Vagina (tissue), 2 donors: ENCODE measurements around the gene ABHD8. TPM values are rescaled to one million over a fixed set of nuclear protein-coding genes. Genes with fewer than 3 reads are reported as not detected.

Source experiments
- DNase-seq, 2 donors: peaks; one replicate each; pipeline ENCODE4 v3.0.0-alpha.2; 2017; ENCODE audit errors: extremely low spot score in 2 of 2
- H3K27ac ChIP-seq: fragments of 200-600 bp; sonication (generic); one replicate; pipeline ENCODE4 v1.5.1; 2019
- H3K27me3 ChIP-seq: fragments of 200-600 bp; sonication (generic); one replicate; pipeline ENCODE4 v1.5.1; 2019
- H3K36me3 ChIP-seq, 2 donors: fragments of 200-600 bp; sonication (generic); one replicate each; pipeline ENCODE4 v1.5.1; 2017 to 2019
- H3K4me1 ChIP-seq: fragments of 200-600 bp; sonication (generic); one replicate; pipeline ENCODE4 v1.5.1; 2019
- H3K4me3 ChIP-seq, 2 donors: fragments of 200-600 bp; sonication (generic); 1 replicate in 1 of 2; 2 replicates in 1 of 2; pipeline ENCODE4 v1.5.1; 2016 to 2019
- H3K9me3 ChIP-seq: fragments of 200-600 bp; sonication (generic); one replicate; pipeline ENCODE4 v1.5.1; 2019
- CTCF ChIP-seq, 3 experiments: fragments of 450-650 bp in 2 of 3; fragments of 200-600 bp in 1 of 3; sonication (generic) in 1 of 3; IDR thresholded peaks; one replicate each; pipeline ENCODE4 v1.5.1; 2017 to 2019; ENCODE audit warnings: antibody characterized with exemption in 3 of 3, mild to moderate bottlenecking in 2 of 3, moderate library complexity in 2 of 3
- POLR2A ChIP-seq, 2 donors: fragments of 450-650 bp; IDR thresholded peaks; one replicate each; pipeline ENCODE4 v1.6.1; 2017; ENCODE audit warnings: antibody characterized with exemption in 2 of 2, mild to moderate bottlenecking in 2 of 2, moderate library complexity in 2 of 2
- POLR2AphosphoS5 ChIP-seq, 2 donors: sonication (generic); formaldehyde crosslinking; IDR thresholded peaks; one replicate each; pipeline ENCODE4 v1.9.0; 2017; ENCODE audit warnings: antibody characterized with exemption in 2 of 2, mild to moderate bottlenecking in 2 of 2, low read depth in 1 of 2; ENCODE audit not compliant: insufficient read depth in 1 of 2
- intact Hi-C: fragments of 100-400 bp; cut with DNase I; formaldehyde crosslinking; loops from one replicate; pipeline ENCODE4 v1.15.1; 2023
- total RNA-seq: library from RNA; depleted of rRNA; stranded (reverse); fragments of >200 nt; gene quantifications from one replicate; pipeline ENCODE4 v1.2.3, GENCODE V29; 2016

ABHD8 gene
- total RNA-seq, 1 donor from 2014 or later = 10.8 TPM

- TF ChIP-seq POLR2AphosphoS5 (IDR thresholded peaks at IDR 0.05; ENCODE audit: insufficient read depth in 1 of 2, low read depth in 1 of 2) (no peak), CTCF (IDR thresholded peaks at IDR 0.05) (no peak), POLR2A (IDR thresholded peaks at IDR 0.05) (no peak)
- peaks cover 7% of the 10 kb centered on the region for H3K27me3 ChIP-seq
- H3K4me1 ChIP-seq = peaks cover 29% of the 10 kb centered on the region
- H3K27ac ChIP-seq = peak overlapping the region; percentile 60
- no peak for DNase-seq
- peak overlapping the region; percentile 37 to 45 for H3K4me3 ChIP-seq
- H3K36me3 ChIP-seq = no peaks in the 10 kb centered on the region
- no peaks in the 10 kb centered on the region for H3K9me3 ChIP-seq
- intact Hi-C loops = no loop called here
Measured at GRCh38 chr19:17328517-17329365, 25.5 kb upstream of the ABHD8 start.

DNA sequence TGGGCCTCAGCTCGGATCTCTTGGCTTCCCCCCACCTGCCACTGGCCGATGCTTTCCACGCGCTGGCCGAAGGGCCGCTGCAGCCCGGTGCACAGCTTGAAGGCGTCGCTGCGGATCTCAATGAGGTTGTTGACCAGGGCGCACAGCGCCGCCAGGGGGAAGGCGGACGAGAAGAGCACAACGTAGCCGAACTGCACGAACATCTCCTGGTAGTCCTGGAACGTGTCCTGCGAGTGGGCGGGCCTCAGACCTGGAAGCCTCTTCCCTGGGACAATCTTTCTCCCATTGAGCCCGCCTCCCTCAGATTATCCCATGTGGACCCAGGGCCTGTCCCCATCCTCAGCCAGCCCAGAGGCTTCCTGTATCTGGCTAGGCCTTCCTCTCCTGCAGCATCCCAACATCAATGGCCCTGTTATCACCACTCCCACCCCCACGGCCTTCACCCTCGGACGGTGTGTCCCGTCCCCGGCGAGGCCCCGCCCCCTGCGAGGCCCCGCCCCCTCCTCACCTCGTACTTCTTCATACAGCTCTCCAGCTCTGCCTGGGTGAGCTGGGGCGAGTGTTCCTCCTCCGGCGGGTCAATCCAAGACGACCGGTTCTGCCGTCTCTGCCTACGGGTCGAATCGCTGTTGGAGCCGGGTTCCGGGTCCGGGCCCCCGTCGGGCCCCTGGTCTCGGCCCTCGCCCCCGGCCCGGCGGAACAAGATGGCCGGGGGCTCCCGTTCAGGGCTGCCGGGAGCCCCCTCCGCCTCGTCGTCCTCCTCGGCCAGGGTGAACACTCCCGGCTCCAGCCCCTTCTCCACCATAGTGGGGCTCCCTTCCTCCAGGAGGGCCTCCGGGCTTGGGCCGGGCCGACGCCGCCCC, 24.7 kb upstream of the ABHD8 start:
- Histone ChIP-seq H3K27me3 (peaks cover 7% of the 10 kb centered on the region), H3K27ac (peak overlapping the region; percentile 60)

GRCh38 chr19:17327068-17327653, 23.9 kb upstream of the ABHD8 start:
- intact Hi-C loops = no loop called here
- no peaks in the 10 kb centered on the region for H3K9me3 ChIP-seq
- H3K4me3 ChIP-seq = no peak overlapping the region
- peaks cover 30% of the 10 kb centered on the region for H3K4me1 ChIP-seq
- TF ChIP-seq POLR2A (IDR thresholded peaks at IDR 0.05) = no peak
- TF ChIP-seq CTCF (IDR thresholded peaks at IDR 0.05) = no peak
- no peak for TF ChIP-seq POLR2AphosphoS5 (IDR thresholded peaks at IDR 0.05; ENCODE audit: insufficient read depth in 1 of 2, low read depth in 1 of 2)
- peaks cover 7% of the 10 kb centered on the region for H3K27me3 ChIP-seq
- no peaks in the 10 kb centered on the region for H3K36me3 ChIP-seq
- H3K27ac ChIP-seq = no peak overlapping the region
- no peak for DNase-seq

More for the DNA sequence above, 24.7 kb upstream of the ABHD8 start:
- H3K4me1 ChIP-seq = peaks cover 28% of the 10 kb centered on the region
- no peaks in the 10 kb centered on the region for H3K9me3 ChIP-seq
- TF ChIP-seq CTCF (IDR thresholded peaks at IDR 0.05) (peak in 1 of 3 experiments; percentile 14), POLR2AphosphoS5 (IDR thresholded peaks at IDR 0.05; ENCODE audit: insufficient read depth in 1 of 2, low read depth in 1 of 2) (no peak)
- peak overlapping the region; percentile 37 to 45 for H3K4me3 ChIP-seq
- DNase-seq = no peak
- intact Hi-C loops = no loop called here
- no peaks in the 10 kb centered on the region for H3K36me3 ChIP-seq

DNA sequence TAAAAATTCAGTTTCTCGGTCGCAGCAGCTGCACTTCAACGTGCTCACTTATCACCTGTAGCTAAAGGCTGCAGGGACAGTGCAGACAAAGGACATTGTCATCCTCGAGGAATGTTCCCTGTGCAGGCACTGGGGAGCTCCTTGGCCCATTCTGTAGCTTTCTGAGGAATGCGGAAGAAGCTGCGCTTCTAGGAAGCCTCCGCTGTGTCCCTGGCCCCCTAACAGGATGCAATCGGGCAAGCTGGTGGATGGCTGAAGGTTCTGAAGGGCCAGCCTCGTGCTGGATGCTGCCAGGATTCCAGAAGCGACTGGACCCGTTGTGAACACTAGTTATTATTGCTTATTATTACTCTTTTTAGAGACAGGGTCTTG, 23.4 kb upstream of the ABHD8 start:
- DNase-seq = no peak
- intact Hi-C loops = no loop called here
- H3K36me3 ChIP-seq = no peaks in the 10 kb centered on the region
- H3K27me3 ChIP-seq = peaks cover 7% of the 10 kb centered on the region
- no peak overlapping the region for H3K27ac ChIP-seq
- TF ChIP-seq POLR2A (IDR thresholded peaks at IDR 0.05) (no peak), CTCF (IDR thresholded peaks at IDR 0.05) (no peak), POLR2AphosphoS5 (IDR thresholded peaks at IDR 0.05; ENCODE audit: insufficient read depth in 1 of 2, low read depth in 1 of 2) (no peak)
- peaks cover 30% of the 10 kb centered on the region for H3K4me1 ChIP-seq
- H3K9me3 ChIP-seq = no peaks in the 10 kb centered on the region
- H3K4me3 ChIP-seq = no peak overlapping the region
